Activated CD4-positive, alpha-beta T cell treated with anti-CD3 and anti-CD28 coated beads, Interleukin-2, amount 50 U/mL, for 24 hours (primary cell): ENCODE data around the gene ESPNL.

Source experiments
- DNase-seq, 2 donors: peaks; one replicate each; pipeline ENCODE4 v3.0.0-alpha.2; 2020; ENCODE audit warnings: low read depth in 1 of 2, low spot score in 1 of 2

Gene ESPNL

DNA sequence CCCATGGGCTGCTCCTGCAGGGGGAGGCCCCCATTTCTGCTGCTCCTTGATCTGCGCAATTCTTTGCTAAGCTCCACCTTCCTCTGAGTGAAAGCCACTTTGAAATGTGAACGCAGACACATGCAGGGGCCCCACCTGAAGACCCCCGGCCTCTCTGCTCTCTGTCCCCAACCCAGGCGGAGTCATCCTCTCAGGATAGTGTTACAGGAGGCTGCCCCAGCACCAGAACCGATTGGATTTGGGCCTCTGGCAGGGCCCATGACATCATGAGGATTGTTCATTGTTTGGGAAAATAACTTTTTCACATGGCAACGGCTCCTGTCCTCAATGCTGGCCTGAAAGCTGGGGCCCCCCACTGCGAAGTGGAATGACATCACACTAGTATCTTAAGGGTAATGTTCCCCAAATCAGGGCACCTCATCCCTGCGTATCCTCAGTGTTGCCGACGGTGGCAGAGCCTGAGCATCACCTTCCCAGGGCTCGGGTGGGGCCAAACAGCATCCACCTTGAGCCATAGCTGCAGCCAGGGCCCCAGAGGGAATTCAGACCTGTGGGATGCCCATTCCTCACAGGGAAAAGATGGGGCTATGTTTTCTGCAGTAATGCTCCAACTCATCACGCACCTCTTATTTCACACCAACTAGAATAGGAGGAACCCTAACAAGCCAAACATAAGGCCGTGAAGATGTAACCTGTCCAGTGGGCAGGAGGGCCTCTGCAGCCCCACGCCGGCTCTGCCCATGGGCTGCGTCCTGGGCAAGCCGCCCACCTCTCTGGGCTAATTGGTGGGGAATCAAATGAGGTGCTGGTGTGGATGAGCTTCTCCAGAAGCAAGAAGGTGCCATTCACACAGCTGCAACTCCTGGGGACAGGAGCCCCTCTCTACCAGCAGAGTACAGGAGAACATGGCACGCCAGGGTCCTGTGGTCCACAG is 55.9 kb downstream of the ESPNL start:
- DNase-seq = no peak

DNA sequence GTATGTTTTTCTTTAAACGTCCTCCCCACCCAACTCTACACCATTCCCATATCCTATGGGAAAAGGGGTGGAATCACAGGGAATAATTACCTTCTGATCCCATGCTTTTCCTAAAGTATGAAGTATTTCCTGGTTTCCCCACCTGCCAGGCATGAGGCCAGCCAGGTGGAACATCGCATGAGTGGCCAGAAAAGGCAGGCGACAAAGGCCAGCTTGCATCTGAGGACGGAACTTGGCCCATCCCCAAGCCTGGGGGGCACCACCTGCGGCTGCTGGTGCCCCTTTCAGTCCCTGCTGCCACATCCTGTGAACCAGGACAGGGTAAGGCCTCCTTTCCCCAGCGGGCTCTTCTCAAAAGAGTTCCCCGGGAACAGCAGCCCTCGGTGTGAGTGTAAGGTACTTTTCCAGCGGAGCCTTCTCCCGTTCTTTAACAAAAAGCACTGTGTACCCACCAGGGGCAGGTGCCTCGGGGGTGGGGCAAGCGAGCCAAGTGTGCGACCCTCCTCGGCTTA is 57.4 kb downstream of the ESPNL start:
- DNase-seq = no peak

- no peak for DNase-seq
Measured at GRCh38 chr2:238158018-238158508, 57.9 kb downstream of the ESPNL start.

DNA sequence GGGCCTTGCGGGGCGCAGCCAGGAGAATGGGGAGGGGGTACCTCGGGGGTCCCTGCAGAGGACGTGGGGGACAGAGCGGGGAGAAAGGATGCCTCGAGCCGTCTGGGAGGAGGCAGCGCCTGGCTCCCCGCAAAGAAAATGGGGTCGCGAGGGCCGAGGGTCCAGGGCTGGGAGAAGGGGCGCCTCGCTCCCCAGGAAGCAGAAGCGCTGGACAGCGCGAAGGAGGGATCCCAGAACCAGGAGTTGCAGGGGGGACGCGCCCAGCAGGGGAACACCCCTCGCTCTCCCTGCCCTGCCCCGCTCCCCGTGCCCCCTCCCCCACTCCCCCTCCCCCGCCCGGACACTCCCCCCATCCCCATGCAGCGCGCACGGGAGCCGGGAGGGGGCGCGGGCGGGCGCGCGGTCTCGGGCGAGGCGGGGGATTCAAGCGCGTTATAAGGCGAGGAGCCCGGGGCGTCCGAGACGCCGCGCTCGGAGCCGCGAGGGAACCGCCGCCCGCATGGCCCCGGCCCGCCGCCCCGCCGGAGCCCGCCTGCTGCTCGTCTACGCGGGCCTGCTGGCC is 58.5 kb downstream of the ESPNL start, which contains the start of gene ERFE:
Gene ERFE (plus strand): TSS at position 462 of the 562 bp plus-strand sequence. CDS start 38 bp downstream, at position 500.
- peak; percentile 16 to 20 for DNase-seq

- peak in 1 of 2 donors; percentile 11 for DNase-seq
Measured at GRCh38 chr2:238159071-238159539, 59.0 kb downstream of the ESPNL start.

DNA sequence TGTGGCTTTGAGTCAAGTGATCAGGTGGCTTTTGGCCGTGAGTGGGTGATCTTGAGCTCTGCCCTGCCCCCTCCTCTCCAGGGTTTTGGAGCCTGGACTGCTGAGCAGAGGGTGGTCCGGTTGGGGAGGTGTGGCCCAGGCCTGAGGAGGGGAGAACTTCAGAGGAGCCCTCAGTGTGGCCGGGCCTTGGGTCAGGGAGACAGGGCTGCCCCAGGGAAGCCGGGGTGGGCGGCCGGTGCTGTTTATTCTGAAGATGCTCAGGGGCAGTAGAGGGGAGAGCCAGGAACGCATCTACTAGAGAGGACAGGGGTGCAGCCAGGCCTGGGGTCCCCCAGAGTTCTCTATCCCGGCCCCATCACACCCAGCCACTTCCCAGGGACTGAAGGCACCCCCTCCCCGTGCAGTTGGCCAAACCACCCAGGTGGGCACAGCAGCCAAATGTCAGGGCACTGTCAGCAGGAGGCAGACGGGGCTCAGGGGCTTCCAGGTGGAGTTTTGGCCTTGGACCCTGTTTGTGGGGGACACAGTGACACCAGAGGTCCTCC is 59.6 kb downstream of the ESPNL start:
- no peak for DNase-seq

GRCh38 chr2:238160206-238161129 is 60.3 kb downstream of the ESPNL start:
- no peak for DNase-seq

DNA sequence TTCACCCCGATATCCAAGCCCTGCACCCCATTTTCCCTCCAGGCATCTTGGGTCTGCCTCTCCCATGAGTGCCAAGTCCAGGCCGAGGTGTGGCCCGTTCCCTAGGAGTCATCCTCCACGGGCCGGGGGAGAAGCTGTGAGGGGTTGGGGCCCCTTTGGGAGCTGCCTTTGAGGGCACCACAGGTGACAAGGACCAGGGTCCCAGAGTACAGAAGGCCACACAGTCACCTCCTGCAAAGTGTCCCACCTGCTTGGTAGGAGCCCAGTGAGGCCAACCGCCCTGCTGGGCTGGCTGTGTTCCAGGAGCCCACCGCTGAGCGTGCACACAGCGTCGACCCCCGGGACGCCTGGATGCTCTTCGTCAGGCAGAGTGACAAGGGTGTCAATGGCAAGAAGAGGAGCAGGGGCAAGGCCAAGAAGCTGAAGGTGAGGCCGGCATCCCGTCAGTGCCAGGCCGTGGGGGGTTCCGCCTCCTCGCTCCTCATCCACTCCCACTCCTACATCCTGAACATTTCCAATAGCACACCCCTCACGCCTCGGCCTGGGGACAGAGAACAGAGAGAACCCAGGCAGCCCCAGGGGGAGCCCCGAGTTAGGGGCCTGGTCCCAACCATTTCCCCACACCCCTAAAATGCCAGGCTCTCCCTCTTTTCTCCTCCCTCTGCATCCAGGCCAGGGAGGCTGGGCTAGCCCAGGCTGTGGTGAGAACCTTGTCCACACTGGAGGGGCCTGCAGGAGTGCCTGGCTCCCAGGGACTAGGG is 61.3 kb downstream of the ESPNL start:
- no peak for DNase-seq

DNA sequence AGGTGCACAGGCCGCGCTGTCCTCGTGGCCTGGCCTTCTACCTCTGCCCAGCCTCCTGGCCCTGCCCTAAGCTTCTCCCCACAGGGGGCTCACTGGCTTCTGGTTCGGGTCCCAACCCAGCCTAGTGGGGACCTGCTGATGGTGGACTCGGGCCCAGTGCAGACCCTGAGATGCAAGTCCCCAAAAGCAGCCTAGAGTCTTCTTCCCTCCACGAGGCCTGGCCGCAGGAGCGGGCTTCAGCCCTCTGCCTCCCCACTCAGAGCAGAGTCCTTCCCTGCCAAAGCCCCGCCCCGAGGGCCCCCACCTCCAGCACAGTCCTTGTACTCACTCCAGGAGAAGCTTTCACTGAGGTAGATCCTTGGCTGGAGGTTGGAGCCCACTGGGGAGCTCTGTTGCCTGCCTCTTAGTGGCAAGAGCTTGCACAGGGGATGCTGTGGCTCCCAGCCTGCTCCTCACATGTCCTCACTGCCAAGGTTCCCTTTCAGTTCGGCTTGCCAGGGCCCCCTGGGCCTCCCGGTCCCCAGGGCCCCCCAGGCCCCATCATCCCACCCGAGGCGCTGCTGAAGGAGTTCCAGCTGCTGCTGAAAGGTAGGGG is 62.2 kb downstream of the ESPNL start:
- no peak for DNase-seq

GRCh38 chr2:238162846-238163441 is 62.8 kb downstream of the ESPNL start:
- DNase-seq = no peak

DNA sequence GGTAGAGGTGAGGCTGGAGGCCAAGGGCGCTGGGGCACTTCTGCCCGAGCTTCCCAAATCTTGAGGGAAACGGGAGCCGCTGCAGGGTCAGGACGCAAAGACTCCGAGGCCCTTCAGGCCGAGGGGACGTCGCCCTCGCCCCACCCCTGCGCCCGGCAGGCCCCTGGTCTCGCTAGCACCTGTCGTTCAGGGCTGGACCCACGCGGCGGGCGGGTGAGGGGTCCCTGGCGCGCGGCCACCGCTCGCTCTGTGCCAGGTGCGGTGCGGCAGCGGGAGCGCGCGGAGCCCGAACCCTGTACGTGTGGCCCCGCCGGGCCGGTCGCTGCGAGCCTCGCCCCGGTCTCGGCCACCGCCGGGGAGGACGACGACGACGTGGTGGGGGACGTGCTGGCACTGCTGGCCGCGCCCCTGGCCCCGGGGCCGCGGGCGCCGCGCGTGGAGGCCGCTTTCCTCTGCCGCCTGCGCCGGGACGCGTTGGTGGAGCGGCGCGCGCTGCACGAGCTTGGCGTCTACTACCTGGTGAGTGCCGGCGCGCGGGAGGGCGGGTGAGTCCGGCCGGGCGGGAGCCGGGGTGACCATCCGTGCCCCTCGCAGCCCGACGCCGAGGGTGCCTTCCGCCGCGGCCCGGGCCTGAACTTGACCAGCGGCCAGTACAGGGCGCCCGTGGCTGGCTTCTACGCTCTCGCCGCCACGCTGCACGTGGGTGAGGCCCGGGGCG is 63.5 kb downstream of the ESPNL start:
- DNase-seq = no peak

DNA sequence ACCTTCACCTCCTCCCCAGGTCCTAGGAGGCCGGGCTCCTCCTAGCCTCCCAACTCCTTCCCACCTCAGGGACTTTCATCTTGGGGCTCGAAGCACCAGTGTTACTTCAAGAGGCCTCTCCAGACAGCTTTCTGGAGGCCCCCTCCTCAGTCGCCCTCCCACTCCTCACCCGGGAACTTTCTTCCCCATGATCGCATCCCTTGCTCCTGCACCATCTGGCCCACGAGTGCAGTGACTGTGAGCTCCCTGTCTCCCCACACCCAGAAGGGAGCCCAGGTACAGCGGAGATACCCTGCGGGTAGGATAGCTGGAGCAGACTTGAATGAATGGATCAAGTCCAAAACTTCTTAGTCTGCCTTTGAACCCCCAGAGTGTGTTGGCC is 64.8 kb downstream of the ESPNL start:
- DNase-seq = no peak

DNA sequence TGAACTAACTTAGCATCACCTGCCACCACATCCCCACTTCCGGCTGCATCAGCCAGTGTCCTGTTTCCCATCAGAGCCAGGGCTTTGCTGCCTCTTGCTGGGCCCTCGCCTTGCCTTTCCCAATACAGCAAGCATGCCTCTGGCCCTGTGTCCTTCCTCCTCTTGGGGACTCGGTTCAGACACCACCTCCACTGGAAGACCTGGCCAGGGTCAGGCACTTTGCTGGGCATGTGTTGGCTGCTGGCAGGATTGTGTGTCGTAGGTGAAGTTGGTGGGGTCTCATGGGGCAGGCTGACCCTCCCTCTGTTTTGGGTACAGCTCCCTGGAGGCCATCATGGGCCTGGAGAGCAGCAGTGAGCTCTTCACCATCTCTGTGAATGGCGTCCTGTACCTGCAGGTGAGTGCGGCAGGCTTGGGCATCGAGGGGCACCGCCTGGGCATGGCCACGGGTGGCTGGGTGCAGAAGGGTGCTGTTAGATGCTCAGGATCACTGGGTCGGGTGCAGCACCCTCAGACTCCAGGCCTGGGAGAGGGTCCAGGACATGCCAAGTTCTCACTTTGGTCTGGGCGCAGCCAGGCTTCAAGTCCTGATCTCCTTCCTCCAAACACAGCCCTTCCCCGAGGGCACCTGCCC is 65.3 kb downstream of the ESPNL start:
- no peak for DNase-seq

- DNase-seq = no peak
Measured at GRCh38 chr2:238166391-238167343, 66.5 kb downstream of the ESPNL start.

DNA sequence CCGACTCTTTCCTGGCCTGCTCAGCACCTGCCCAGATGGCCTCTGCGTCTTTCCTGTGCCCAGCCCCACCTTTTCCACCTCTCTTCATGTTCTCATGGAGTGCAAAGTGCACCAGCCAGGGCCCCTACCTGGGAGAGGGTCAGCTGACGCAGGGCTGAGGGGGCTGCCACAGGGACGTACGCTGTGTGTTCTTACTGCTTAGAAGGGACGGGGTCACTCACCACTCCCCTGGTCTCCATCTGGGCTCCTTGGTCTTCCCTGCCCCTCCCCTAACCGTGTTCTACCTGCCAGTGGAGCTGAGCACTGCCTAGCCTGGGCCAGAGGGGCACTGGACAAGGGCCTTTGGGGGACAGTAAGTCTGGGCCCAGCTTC is 67.2 kb downstream of the ESPNL start:
- no peak for DNase-seq

- DNase-seq = no peak
Measured at GRCh38 chr2:238167761-238168160, 67.6 kb downstream of the ESPNL start.
